T-helper 1 cell (primary cell): ENCODE measurements around the gene U2AF1L4.

Experiments used
- DNase-seq, 5 donors: peaks; one replicate each; pipeline ENCODE4 v3.0.0-alpha.2; 2012 to 2020

Gene U2AF1L4

GRCh38 chr19:35740108-35740422 is 5.2 kb downstream of the U2AF1L4 start:
- DNase-seq = no peak

- DNase-seq = no peak
Observed at GRCh38 chr19:35739275-35740107, 5.7 kb downstream of the U2AF1L4 start.

GRCh38 chr19:35738887-35739229 is 6.4 kb downstream of the U2AF1L4 start:
- no peak for DNase-seq

GRCh38 chr19:35738021-35738886 is 7.0 kb downstream of the U2AF1L4 start:
- no peak for DNase-seq

GRCh38 chr19:35736913-35737886 is 8.0 kb downstream of the U2AF1L4 start:
- no peak for DNase-seq

- no peak for DNase-seq
Observed at GRCh38 chr19:35734889-35735288, 10.3 kb downstream of the U2AF1L4 start.

- no peak for DNase-seq
Observed at GRCh38 chr19:35734273-35734672, 10.9 kb downstream of the U2AF1L4 start.

GRCh38 chr19:35733180-35734125 is 11.8 kb downstream of the U2AF1L4 start:
- DNase-seq = no peak

- no peak for DNase-seq
Observed at GRCh38 chr19:35732540-35733179, 12.6 kb downstream of the U2AF1L4 start.

- no peak for DNase-seq
Observed at GRCh38 chr19:35731779-35732405, 13.3 kb downstream of the U2AF1L4 start.

- no peak for DNase-seq
Observed at GRCh38 chr19:35731353-35731752, 13.9 kb downstream of the U2AF1L4 start.

GRCh38 chr19:35730326-35730725 is 14.9 kb downstream of the U2AF1L4 start:
- DNase-seq = no peak

- no peak for DNase-seq
Observed at GRCh38 chr19:35729763-35730162, 15.5 kb downstream of the U2AF1L4 start.

- no peak for DNase-seq
Observed at GRCh38 chr19:35729021-35729420, 16.2 kb downstream of the U2AF1L4 start.

- no peak for DNase-seq
Observed at GRCh38 chr19:35727956-35728706, 17.1 kb downstream of the U2AF1L4 start.

GRCh38 chr19:35727053-35727955 is 17.9 kb downstream of the U2AF1L4 start:
- DNase-seq = no peak

- DNase-seq = no peak
Observed at GRCh38 chr19:35725216-35725861, 19.9 kb downstream of the U2AF1L4 start.

GRCh38 chr19:35724560-35724959 is 20.7 kb downstream of the U2AF1L4 start:
- DNase-seq = no peak
